Esophagus muscularis mucosa (tissue), 4 donors: ENCODE data around the gene FKRP.

Experiments
- CTCF ChIP-seq, 3 experiments: fragments of 200-600 bp in 2 of 3; fragments of 450-650 bp in 1 of 3; sonication (generic) in 2 of 3; IDR thresholded peaks; one replicate each; pipeline ENCODE4 v1.5.1; 2017 to 2019; ENCODE audit warnings: antibody characterized with exemption in 3 of 3, mild to moderate bottlenecking in 2 of 3, moderate library complexity in 1 of 3
- EP300 ChIP-seq: sonication (generic); formaldehyde crosslinking; IDR thresholded peaks from one replicate; pipeline ENCODE4 v1.6.1; 2017; ENCODE audit warnings: antibody characterized with exemption
- POLR2A ChIP-seq: fragments of 450-650 bp; IDR thresholded peaks from one replicate; pipeline ENCODE4 v1.6.1; 2017; ENCODE audit warnings: antibody characterized with exemption, moderate library complexity, mild to moderate bottlenecking, low read depth

GRCh38 chr19:46798713-46799112 is 52.9 kb downstream of the FKRP start:
- TF ChIP-seq CTCF (IDR thresholded peaks at IDR 0.05) (no peak), POLR2A (no peak), EP300 (no peak)
